HK-2 (cell line): ENCODE data around the gene ARCN1.
"Not testable (repeated sequence)": the region's sequence is repeated elsewhere in the genome, so short reads cannot be mapped to it uniquely, and the experiment has no call there.

Experiments used
- DNase-seq: peaks from one replicate; pipeline ENCODE4 v3.0.0-alpha.2; 2018; ENCODE audit not compliant: unreplicated experiment

ARCN1 gene

GRCh38 chr11:118544010-118544646 lies 28.1 kb upstream of the ARCN1 start:
- no peak for DNase-seq

DNA sequence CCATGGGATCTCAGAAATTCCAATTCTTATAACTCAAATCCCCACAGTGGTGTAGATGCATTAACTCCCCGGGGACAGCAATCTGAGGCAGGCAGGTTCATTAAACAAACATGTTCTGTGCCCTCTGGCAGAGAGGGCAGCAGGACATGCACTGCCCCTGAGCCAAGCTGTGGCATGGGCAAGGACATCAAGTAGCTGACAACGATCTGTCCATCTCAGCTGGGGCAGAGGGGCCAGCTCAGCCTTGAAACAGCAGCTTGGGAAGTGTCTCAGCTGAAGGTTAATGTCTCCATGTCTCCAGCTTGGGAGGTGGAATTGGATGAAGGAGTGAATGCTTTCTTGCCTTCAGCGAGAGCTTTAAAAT lies 27.6 kb upstream of the ARCN1 start:
- DNase-seq, result no peak

DNA sequence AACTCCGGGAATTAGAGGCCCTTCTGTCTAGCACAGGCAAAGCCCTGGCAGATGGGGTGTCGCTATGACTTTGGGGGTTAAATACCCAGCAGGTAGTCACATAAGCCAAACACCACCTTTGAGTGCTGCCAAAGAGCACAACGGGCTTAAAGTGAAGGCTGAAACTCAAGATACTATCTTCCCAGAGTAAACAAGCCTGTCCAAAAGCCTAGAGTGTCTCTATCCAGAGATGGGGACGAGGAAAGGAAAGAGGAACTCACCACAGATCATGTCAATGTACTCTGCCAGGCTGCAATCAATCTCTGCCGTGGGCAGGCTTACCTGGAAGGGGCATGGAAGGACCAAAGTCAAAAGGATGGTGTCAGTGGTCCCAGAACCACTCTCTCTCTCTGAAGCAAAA lies 26.7 kb upstream of the ARCN1 start:
- no peak for DNase-seq

DNA sequence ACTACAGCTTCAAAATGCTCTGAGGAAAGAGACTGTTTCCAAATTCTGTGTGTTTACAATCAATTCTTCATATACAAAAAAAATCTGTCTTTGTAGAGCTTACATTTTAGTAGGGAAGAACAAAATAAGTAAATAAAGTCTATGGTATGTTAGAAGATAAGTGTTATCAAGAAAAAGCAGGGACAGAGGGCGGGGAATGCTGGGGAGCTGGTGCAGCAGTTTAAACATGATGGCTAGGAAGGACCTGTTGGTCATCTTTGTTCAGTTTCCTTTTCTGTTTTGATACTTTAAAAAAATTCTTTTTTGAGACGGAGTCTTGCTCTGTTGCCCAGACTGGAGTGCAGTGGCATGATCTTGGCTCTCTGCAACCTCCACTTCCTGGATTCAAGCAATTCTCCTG lies 25.1 kb upstream of the ARCN1 start:
- no peak for DNase-seq

- DNase-seq, result no peak
These were observed 19.9 kb upstream of the ARCN1 start for GRCh38 chr11:118552341-118552740.

DNA sequence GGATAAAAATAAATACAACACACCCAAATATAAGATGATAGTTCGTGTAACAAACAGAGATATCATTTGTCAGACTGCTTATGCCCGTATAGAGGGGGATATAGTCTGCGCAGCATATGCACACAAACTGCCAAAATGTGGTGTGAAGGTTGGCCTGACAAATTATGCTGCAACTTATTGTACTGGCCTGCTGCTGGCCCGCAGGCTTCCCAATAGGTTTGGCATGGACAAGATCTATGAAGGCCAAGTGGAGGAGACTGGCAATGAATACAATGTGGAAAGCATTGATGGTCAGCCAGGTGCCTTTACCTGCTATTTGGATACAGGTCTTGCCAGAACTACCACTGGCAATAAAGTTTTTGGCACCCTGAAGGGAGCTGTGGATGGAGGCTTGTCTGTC lies 11.4 kb upstream of the ARCN1 start:
- DNase-seq, result no peak

- no peak for DNase-seq
These were observed 7.2 kb upstream of the ARCN1 start for GRCh38 chr11:118565051-118565450.

DNA sequence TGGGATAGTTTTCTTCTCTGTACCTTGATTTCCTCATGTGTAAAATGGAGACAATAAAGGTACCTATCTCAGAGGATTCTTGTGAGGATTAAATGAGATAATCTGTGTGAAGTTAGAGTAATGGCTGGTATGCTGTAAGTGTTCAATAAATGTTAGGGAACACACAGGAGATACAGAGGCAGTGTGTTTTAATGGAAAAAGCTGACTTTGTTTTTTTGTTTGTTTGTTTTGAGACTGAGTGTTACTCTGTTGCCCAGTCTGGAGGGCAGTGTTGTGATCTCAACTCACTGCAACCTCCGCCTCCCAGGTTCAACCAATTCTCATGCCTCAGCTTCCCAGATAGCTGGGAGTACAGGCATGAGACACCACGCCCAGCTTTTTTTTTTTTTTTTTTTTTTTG lies 2.5 kb upstream of the ARCN1 start:
- DNase-seq, result no peak

DNA sequence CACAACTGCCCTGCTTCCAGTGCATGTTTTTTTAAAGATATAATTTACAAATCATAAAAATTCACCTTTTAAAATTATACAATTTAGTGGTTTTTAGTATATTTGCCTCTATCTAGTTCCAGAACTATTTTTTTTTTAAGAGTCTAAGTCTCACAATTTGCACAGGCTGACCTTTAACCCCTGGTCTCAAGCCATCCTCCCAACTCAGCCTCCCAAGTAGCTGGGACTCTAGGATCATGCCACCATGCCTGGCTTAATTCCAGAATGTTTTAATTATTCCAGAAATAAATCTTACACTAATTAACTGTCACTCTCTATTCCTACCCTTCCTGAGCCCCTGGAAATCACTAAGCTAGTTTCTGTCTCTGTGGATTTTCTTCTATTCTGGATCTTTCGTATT lies 1.4 kb upstream of the ARCN1 start:
- DNase-seq, result no peak

GRCh38 chr11:118571701-118572060 lies 528 bp upstream of the ARCN1 start:
- not testable (repeated sequence) for DNase-seq

DNA sequence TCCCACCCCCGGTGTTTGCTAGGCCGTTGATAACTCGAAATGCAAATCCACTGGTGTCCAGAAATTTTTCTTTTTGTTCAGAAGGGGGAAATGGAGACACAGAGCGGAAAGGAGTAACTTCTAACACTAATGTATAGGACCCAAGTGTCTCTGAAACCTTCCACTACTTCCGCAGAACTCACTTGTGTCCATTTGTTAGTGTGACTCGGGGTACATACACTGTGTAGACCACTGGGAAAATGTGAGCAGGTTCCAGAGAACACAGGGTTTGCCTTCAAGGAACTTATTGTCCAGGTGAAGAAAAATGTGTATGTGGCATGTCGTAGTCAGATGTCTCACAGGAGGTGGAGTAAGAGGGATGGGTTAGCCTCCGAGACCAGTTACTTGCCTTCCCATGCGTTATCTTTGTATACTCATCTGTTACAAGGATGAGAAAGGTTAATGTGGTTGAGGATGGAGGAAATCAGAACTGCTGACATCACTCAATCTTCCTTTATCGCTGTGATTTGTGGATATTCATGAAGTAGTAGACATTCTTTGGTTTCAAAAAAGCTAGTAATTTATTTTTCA lies 857 bp downstream of the ARCN1 start:
- peak; percentile 11 for DNase-seq

GRCh38 chr11:118574636-118575035 lies 2.4 kb downstream of the ARCN1 start:
- DNase-seq, result no peak

GRCh38 chr11:118577995-118578394 lies 5.8 kb downstream of the ARCN1 start:
- not testable (repeated sequence) for DNase-seq

GRCh38 chr11:118581057-118581456 lies 8.8 kb downstream of the ARCN1 start:
- DNase-seq, result no peak

DNA sequence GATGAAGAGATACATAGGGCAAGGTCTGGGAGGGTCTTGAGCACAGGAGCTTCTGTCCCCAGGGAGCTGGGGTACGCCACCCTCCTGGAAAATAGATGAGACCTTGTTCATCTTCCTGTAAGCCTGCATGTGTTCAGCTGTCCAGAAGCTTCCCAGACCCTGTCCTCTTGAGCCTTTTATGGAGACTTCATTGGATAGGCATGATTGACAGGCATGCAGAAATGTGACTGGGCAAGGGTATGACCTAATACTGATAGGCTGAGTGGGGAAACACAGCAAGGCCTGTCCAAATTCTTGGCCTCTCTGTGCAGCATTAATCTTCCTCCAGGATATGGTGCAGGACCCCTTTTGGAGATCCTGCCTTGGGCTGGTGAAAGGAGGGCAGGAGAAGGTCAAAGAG lies 15.7 kb downstream of the ARCN1 start:
- no peak for DNase-seq

- DNase-seq, result no peak
These were observed 20.6 kb downstream of the ARCN1 start for GRCh38 chr11:118592616-118593367.

DNA sequence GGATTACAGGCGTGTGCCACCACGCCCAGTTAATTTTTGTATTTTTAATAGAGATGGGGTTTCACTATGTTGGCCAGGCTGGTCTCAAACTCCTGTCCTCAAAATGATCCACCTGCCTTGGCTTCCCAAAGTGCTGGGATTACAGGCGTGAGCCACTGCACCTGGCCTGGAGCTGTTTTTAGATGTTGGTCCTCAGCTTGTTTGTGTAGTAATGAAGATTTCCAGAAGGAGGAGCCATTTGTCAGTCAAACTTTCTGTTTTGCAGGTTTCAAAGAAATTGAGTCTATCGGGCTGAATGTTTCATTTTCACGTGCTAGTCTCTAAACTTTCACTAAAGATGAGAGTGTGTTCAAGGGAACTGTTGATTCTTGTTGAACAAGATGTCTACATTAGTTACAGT lies 22.8 kb downstream of the ARCN1 start:
- not testable (repeated sequence) for DNase-seq

GRCh38 chr11:118596224-118597146 lies 24.3 kb downstream of the ARCN1 start:
- no peak for DNase-seq

GRCh38 chr11:118597556-118597955 lies 25.3 kb downstream of the ARCN1 start:
- no peak for DNase-seq

- no peak for DNase-seq
These were observed 30.1 kb downstream of the ARCN1 start for GRCh38 chr11:118602331-118602730.

GRCh38 chr11:118603709-118604108 lies 31.5 kb downstream of the ARCN1 start:
- DNase-seq, result not testable (repeated sequence)

DNA sequence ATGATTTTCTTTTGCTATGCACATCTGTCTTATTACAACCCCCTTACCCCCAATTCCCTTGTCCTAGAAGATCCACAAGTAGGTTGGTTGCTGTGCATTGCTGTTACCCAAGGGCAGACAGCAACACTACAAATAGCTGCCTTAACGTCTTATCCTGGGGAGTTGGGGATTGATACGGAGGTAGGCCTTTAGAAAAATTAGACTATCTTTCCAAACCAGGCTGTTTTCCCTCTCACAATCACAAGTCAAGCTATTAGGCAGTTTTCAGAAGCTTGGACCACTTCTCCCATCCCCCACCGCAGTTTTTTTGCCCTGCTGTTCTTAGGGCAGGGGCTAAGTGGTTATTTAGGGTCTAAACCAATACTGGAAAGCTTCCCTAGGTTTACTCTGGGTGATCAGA lies 32.4 kb downstream of the ARCN1 start:
- no peak for DNase-seq
